ENCODE measurements around the gene CUX1. TPM values are rescaled to one million over a fixed set of nuclear protein-coding genes. Genes with fewer than 3 reads are reported as not detected.

The CUX1 gene
- total RNA-seq, 4 donors from 2014 or later = 58.2 to 295 (median 76.9) TPM

DNA sequence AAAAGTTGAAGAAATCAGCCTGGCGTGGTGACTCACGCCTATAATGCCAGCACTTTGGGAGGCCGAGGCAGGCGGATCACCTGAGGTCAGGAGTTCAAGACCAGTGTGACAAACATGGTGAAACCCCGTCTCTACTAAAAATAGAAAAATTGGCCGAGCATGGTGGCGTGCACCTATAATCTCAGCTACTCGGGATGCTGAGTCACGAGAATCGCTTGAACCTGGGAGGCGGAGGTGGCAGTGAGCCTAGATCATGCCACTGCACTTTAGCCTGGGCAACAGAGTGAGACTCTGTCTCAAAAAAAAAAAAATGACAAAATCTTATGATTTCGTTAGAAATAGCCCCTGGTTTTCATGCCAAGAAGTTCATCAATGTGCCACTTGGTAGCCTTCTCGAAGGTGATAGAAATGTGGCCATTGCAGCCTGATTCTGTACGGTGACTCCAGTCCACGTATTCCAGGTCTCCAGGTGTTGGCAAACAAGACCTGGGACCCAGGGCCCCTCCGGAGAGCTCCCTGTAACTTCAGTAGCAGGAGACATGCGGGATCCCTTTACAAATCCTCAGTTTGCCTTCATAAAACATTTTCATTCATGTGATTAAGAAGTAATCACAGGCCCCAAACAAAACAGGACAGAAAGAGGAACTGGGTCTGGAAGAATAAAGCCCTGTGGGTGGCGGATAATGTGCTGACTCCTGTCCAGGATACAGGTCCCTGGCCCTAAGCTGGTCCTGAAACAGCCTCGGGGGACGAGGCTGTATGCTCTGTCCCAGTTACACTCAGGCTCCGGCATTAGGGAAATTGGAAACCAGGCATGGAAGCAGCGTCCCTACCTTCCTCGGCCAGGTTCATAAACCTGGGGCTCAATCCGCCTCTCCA lies 262.0 kb downstream of the CUX1 start:
- no peak for DNase-seq
- H3K27me3 ChIP-seq = no peaks in the 10 kb centered on the region
- intact Hi-C loops (cut with DNase I; ENCODE audit: low total_unique reads) = no loop called here
- no peaks in the 10 kb centered on the region for H3K9me3 ChIP-seq
- no peaks in the 10 kb centered on the region for H3K36me3 ChIP-seq
- peak overlapping the region; percentile 35 to 43 for H3K27ac ChIP-seq
- H3K4me1 ChIP-seq = no peaks in the 10 kb centered on the region
- no peak overlapping the region for H3K4me3 ChIP-seq
- no peak for TF ChIP-seq POLR2A (IDR thresholded peaks at IDR 0.05)
- no peak for TF ChIP-seq CTCF (IDR thresholded peaks at IDR 0.05)

DNA sequence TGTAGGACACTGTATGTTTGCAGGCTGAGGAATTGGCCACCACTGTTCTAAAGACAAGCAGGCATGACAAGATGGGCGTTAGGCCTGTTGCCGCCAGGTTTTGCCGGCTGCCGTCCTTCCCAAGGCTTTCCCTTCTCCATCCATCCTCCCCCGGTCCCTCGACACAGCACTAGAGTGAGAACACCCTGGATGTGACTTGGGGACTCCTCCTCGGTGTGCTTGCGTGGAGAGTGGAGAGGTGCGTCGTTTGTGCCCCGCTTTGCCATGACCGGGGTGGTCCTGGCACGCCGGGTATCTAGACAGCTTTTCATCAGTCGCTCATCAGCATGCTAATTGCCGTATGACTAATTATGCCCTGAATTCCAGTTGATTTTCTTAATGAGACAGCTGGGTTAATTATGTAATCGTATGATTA lies 262.6 kb downstream of the CUX1 start:
- Histone ChIP-seq H3K4me3 (no peak overlapping the region), H3K27ac (peak overlapping the region in 1 of 2 donors; percentile 43), H3K27me3 (no peaks in the 10 kb centered on the region), H3K36me3 (no peaks in the 10 kb centered on the region), H3K9me3 (peaks cover 0 to 2% of the 10 kb centered on the region in 2 donors), H3K4me1 (no peaks in the 10 kb centered on the region)
- no peak for DNase-seq
- TF ChIP-seq POLR2A (IDR thresholded peaks at IDR 0.05) (no peak), CTCF (IDR thresholded peaks at IDR 0.05) (no peak)
- intact Hi-C loops (cut with DNase I; ENCODE audit: low total_unique reads) = no loop called here

DNA sequence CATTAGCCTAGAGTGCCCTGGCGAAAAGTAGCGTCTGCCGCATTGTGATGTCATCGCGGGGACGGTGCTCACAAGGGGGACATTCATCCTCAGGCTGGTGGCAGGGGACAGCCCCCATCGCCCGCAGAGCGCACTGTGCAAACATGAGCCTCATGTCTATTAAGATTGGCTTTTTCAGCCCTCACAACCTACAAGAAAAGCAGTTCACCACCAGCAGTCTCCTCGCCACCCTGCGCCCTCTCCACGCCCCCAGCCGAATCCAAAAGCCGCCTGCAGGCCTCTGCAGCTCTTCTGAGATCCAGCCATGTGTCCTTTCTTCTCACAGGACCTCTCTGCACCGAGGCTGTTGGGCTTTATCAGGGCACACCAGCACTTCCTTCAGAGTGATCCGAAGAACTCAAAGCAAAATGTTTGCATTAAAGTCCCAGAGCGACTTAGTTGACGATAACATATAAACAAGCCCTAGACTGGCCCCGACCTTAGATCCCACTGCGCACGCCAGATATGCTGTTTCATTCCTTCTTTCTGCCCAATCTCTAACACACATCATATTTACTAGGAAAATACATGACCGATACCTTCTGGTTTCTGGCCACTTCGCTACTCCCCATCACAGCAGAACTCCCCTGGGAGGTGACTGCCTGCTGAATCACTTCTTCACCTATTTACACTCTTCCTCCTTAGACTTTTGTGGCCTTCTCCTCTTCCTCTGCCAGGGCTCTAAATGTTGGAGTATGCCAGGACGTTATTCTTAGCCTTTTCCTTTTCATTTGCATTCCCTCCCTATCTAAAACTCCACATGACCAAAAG lies 263.2 kb downstream of the CUX1 start:
- intact Hi-C loops (cut with DNase I; ENCODE audit: low total_unique reads) = no loop called here
- Histone ChIP-seq H3K9me3 (peaks cover 0 to 8% of the 10 kb centered on the region in 2 donors), H3K4me3 (no peak overlapping the region), H3K27me3 (no peaks in the 10 kb centered on the region), H3K4me1 (no peaks in the 10 kb centered on the region), H3K27ac (no peak overlapping the region), H3K36me3 (no peaks in the 10 kb centered on the region)
- TF ChIP-seq CTCF (IDR thresholded peaks at IDR 0.05) = no peak
- no peak for TF ChIP-seq POLR2A (IDR thresholded peaks at IDR 0.05)
- DNase-seq = peak in 1 of 2 donors; percentile 3

DNA sequence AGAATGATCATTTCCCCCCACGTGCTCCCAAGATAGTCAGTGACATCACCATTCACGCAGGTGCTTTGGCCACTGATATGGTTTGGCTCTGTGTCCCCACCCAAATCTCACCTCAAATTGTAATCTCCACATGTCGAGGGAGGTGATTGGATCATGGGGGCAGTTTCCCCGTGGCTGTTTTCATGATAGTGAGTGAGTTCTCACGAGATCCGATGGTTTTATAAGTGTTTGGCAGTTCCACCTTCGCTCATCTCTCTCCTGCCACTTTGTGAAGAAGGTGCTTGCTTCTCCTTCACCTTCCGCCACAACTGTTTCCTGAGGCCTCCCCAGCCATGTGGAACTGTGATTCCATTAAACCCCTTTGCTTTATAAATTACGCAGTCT lies 263.8 kb downstream of the CUX1 start:
- intact Hi-C loops (cut with DNase I; ENCODE audit: low total_unique reads) = no loop called here
- Histone ChIP-seq H3K27me3 (no peaks in the 10 kb centered on the region), H3K27ac (no peak overlapping the region), H3K9me3 (peaks cover 0 to 8% of the 10 kb centered on the region in 2 donors), H3K36me3 (no peaks in the 10 kb centered on the region), H3K4me1 (no peaks in the 10 kb centered on the region), H3K4me3 (no peak overlapping the region)
- no peak for DNase-seq
- TF ChIP-seq POLR2A (IDR thresholded peaks at IDR 0.05) (no peak), CTCF (IDR thresholded peaks at IDR 0.05) (no peak)

Measured in uterus (tissue), 4 donors.